Hepatocyte (in vitro differentiated cells): ENCODE measurements around the gene TNS4. TPM values are rescaled to one million over a fixed set of nuclear protein-coding genes. Genes with fewer than 3 reads are reported as not detected.

Source experiments
- DNase-seq: peaks from one replicate; pipeline ENCODE4 v3.0.0-alpha.2; 2016; ENCODE audit warnings: low spot score
- H2AFZ ChIP-seq: fragments of 200-600 bp; sonication (generic); 2 replicates; pipeline ENCODE4 v1.6.0; 2016; ENCODE audit warnings: antibody characterized with exemption, mild to moderate bottlenecking
- H3K27ac ChIP-seq: fragments of 200-600 bp; sonication (generic); 2 replicates; pipeline ENCODE4 v1.5.1; 2016; ENCODE audit warnings: mild to moderate bottlenecking
- H3K27me3 ChIP-seq: fragments of 200-600 bp; sonication (generic); 2 replicates; pipeline ENCODE4 v1.6.1; 2016
- H3K36me3 ChIP-seq: fragments of 200-600 bp; sonication (generic); replicated peaks from 2 replicates; pipeline ENCODE4 v1.5.1; 2016; ENCODE audit warnings: low read depth; ENCODE audit not compliant: insufficient read depth
- H3K4me1 ChIP-seq: fragments of 200-600 bp; sonication (generic); 2 replicates; pipeline ENCODE4 v1.5.1; 2016; ENCODE audit warnings: mild to moderate bottlenecking, moderate library complexity; ENCODE audit not compliant: insufficient read depth
- H3K4me2 ChIP-seq: fragments of 200-600 bp; sonication (generic); 2 replicates; pipeline ENCODE4 v1.6.0; 2016
- H3K4me3 ChIP-seq: fragments of 200-600 bp; sonication (generic); 2 replicates; pipeline ENCODE4 v1.5.1; 2016; ENCODE audit warnings: mild to moderate bottlenecking
- H3K79me2 ChIP-seq: fragments of 200-600 bp; sonication (generic); 2 replicates; pipeline ENCODE4 v1.6.0; 2017; ENCODE audit warnings: mild to moderate bottlenecking
- H3K9me2 ChIP-seq: fragments of 200-600 bp; sonication (generic); replicated peaks from 2 replicates; pipeline ENCODE4 v1.6.0; 2017; ENCODE audit warnings: mild to moderate bottlenecking; ENCODE audit not compliant: insufficient read depth
- H3K9me3 ChIP-seq: fragments of 200-600 bp; sonication (generic); 2 replicates; pipeline ENCODE4 v1.5.1; 2016; ENCODE audit warnings: low read depth, mild to moderate bottlenecking
- H4K20me1 ChIP-seq: fragments of 200-600 bp; sonication (generic); 2 replicates; pipeline ENCODE4 v1.6.0; 2016; ENCODE audit warnings: mild to moderate bottlenecking; ENCODE audit not compliant: insufficient read depth, poor library complexity, severe bottlenecking
- EZH2 ChIP-seq: fragments of 200-600 bp; sonication (generic); IDR thresholded peaks from 2 replicates; pipeline ENCODE4 v1.6.1; 2016; ENCODE audit warnings: antibody characterized with exemption, mild to moderate bottlenecking, borderline replicate concordance
- EZH2phosphoT487 ChIP-seq: fragments of 200-600 bp; sonication (generic); IDR thresholded peaks from one replicate; pipeline ENCODE4 v1.6.1; 2018; ENCODE audit warnings: antibody characterized with exemption, mild to moderate bottlenecking, low read depth, moderate library complexity; ENCODE audit not compliant: unreplicated experiment, severe bottlenecking
- WGBS: methylation state at CpG from one replicate; pipeline ENCODE4 v1.1.6; 2016; ENCODE audit warnings: low lambda C conversion rate; ENCODE audit errors: missing lambda C conversion rate; 5-methylcytosine and 5-hydroxymethylcytosine counted together
- polyA plus RNA-seq: library from polyadenylated mRNA; unstranded; fragments of >200 nt; fragmentation: Nextera tagmentation; extraction: Ambion mirVana; gene quantifications from 2 replicates; pipeline ENCODE4 v1.2.1, GENCODE V29; 2016
- total RNA-seq: library from RNA; depleted of rRNA; stranded (reverse); fragments of >200 nt; gene quantifications from 2 replicates; pipeline ENCODE4 v1.2.3, GENCODE V29; 2014
- TF ChIP-seq, protein P1 (sequence below): fragments of 200-600 bp; sonication (generic); IDR thresholded peaks from 2 replicates; pipeline ENCODE4 v1.5.1; 2016; ENCODE audit warnings: antibody characterized with exemption, mild to moderate bottlenecking; ENCODE audit not compliant: poor library complexity

The TNS4 gene
- total and polyA plus RNA-seq, 2 experiments from 2014 or later, result 0.07 TPM; not detected in 1

DNA sequence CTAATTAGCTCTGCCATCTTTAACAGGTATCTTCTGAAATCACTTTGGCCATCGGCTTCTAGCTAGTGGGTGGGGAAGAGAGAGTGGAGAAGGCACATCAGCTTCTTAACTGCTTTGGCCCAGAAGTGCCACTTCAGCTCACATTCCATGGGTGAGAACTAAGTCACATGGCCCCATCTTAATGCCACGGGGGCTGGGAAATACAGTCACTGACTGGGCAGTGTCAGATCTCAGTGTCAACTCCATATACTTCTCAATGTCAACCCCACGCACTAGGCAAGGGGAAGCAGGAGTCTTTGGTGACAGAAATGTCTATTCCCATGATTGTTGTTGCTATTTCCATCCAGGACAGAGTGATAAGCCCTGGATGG, 34.5 kb upstream of the TNS4 start:
- no peak for DNase-seq
- Histone ChIP-seq H3K27me3 (no peaks in the 10 kb centered on the region), H3K79me2 (no peaks in the 10 kb centered on the region), H3K9me3 (no peaks in the 10 kb centered on the region), H3K9me2 (no peaks in the 10 kb centered on the region), H3K4me2 (no peak overlapping the region), H2AFZ (no peak overlapping the region), H3K4me3 (no peak overlapping the region), H3K4me1 (peaks cover 16% of the 10 kb centered on the region), H3K27ac (peak overlapping the region; percentile 49), H3K36me3 (no peaks in the 10 kb centered on the region), H4K20me1 (no peaks in the 10 kb centered on the region)
- WGBS, result 66% methylated on average over 3 of the region's 3 CpGs
- TF ChIP-seq EZH2phosphoT487 (no peak), EZH2 (no peak)
- TF ChIP-seq, protein P1, sequence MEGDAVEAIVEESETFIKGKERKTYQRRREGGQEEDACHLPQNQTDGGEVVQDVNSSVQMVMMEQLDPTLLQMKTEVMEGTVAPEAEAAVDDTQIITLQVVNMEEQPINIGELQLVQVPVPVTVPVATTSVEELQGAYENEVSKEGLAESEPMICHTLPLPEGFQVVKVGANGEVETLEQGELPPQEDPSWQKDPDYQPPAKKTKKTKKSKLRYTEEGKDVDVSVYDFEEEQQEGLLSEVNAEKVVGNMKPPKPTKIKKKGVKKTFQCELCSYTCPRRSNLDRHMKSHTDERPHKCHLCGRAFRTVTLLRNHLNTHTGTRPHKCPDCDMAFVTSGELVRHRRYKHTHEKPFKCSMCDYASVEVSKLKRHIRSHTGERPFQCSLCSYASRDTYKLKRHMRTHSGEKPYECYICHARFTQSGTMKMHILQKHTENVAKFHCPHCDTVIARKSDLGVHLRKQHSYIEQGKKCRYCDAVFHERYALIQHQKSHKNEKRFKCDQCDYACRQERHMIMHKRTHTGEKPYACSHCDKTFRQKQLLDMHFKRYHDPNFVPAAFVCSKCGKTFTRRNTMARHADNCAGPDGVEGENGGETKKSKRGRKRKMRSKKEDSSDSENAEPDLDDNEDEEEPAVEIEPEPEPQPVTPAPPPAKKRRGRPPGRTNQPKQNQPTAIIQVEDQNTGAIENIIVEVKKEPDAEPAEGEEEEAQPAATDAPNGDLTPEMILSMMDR, result no peak

- Histone ChIP-seq H3K9me3 (no peaks in the 10 kb centered on the region), H3K79me2 (no peaks in the 10 kb centered on the region), H3K9me2 (no peaks in the 10 kb centered on the region), H3K4me1 (peaks cover 15% of the 10 kb centered on the region), H3K4me2 (no peak overlapping the region), H4K20me1 (no peaks in the 10 kb centered on the region), H3K36me3 (no peaks in the 10 kb centered on the region), H3K4me3 (no peak overlapping the region), H2AFZ (no peak overlapping the region), H3K27ac (no peak overlapping the region), H3K27me3 (no peaks in the 10 kb centered on the region)
- 91% methylated on average over 4 of the region's 4 CpGs for WGBS
- no peak for TF ChIP-seq EZH2
- TF ChIP-seq, protein P1, result no peak
- no peak for TF ChIP-seq EZH2phosphoT487
- no peak for DNase-seq
Observed at GRCh38 chr17:40535438-40535837, 34.0 kb upstream of the TNS4 start.

DNA sequence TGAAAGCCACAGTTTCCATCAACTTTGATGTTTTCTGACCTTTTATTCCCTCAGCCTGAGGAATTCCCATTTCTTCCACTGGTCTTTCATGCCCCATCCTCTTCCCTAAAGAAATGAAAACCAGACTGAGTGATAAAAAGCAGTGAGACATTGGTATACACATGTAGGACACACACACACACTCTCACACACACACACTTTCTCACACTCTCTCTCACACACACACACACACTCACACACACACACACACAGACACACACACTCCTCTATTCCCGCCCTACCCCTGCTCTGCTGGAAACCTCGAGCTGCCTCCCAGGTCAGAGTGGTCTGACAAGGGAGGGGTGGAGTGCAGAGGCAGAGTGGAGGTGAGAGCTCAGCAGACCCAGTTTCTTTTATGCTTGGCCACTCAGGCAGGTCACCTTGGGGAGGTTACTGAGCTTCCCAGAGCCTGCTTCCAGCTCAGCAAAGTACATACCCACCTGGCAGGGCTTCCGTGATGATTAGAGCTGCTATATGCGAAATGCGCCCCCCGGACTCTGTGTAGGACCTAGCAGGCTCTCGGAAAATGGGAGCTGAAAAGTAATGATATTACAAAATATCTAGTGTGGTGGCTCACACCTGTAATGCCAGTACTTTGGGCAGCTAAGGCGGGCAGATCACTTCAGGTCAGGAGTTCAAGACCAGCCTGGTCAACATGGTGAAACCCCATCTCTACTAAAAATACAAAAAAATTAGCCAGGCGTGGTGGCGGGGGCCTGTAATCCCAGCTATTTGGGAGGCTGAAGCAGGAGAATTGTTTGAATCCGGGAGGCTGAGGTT, 33.2 kb upstream of the TNS4 start:
- Histone ChIP-seq H4K20me1 (no peaks in the 10 kb centered on the region), H2AFZ (no peak overlapping the region), H3K79me2 (no peaks in the 10 kb centered on the region), H3K4me2 (no peak overlapping the region), H3K4me3 (no peak overlapping the region), H3K36me3 (no peaks in the 10 kb centered on the region), H3K9me3 (no peaks in the 10 kb centered on the region), H3K27ac (peak overlapping the region; percentile 31), H3K4me1 (peaks cover 15% of the 10 kb centered on the region), H3K9me2 (no peaks in the 10 kb centered on the region), H3K27me3 (no peaks in the 10 kb centered on the region)
- TF ChIP-seq, protein P1, result no peak
- TF ChIP-seq EZH2, result no peak
- no peak for TF ChIP-seq EZH2phosphoT487
- 79% methylated on average over 11 of the region's 11 CpGs for WGBS
- no peak for DNase-seq
